GM12875 (cell line): ENCODE data around the gene MRPS5.

Source experiments
- H3K4me3 ChIP-seq: one replicate; pipeline ENCODE4 v1.5.1; 2011; ENCODE audit warnings: low read depth, low read length, control low read depth
- CTCF ChIP-seq: IDR thresholded peaks from 2 replicates; pipeline ENCODE4 v1.5.1; 2011; ENCODE audit warnings: low read depth, mild to moderate bottlenecking, control low read depth, inconsistent platforms, low read length, moderate library complexity, borderline replicate concordance; ENCODE audit not compliant: insufficient read depth

MRPS5 gene

GRCh38 chr2:95069465-95069864 lies 52.1 kb downstream of the MRPS5 start:
- no peak for TF ChIP-seq CTCF
- H3K4me3 ChIP-seq = no peak overlapping the region

- TF ChIP-seq CTCF = no peak
- no peak overlapping the region for H3K4me3 ChIP-seq
Observed at GRCh38 chr2:95068256-95068655, 53.4 kb downstream of the MRPS5 start.

- H3K4me3 ChIP-seq = no peak overlapping the region
- TF ChIP-seq CTCF = no peak
Observed at GRCh38 chr2:95063086-95063958, 58.3 kb downstream of the MRPS5 start.

GRCh38 chr2:95062242-95063085 lies 59.1 kb downstream of the MRPS5 start:
- TF ChIP-seq CTCF = no peak

GRCh38 chr2:95061601-95062183 lies 59.9 kb downstream of the MRPS5 start:
- no peak overlapping the region for H3K4me3 ChIP-seq
- no peak for TF ChIP-seq CTCF

More at GRCh38 chr2:95062242-95063085, 59.1 kb downstream of the MRPS5 start:
- H3K4me3 ChIP-seq = no peak overlapping the region

- no peak for TF ChIP-seq CTCF
- no peak overlapping the region for H3K4me3 ChIP-seq
Observed at GRCh38 chr2:95061119-95061512, 60.5 kb downstream of the MRPS5 start.
